ENCODE measurements around the gene EIF5A. TPM values are rescaled to one million over a fixed set of nuclear protein-coding genes. Genes with fewer than 3 reads are reported as not detected.

The EIF5A gene
- total RNA-seq, 1 donor, result 436 TPM

GRCh38 chr17:7280519-7281073 lies 26.8 kb upstream of the EIF5A start:
- no peaks in the 10 kb centered on the region for H3K36me3 ChIP-seq (ENCODE audit: insufficient read depth, low read length)
- H2AFZ ChIP-seq (ENCODE audit: low read length), result peak overlapping the region; percentile 53
- peak overlapping the region; percentile 65 for H3K4me3 ChIP-seq (ENCODE audit: insufficient read depth, low read length)
- no peaks in the 10 kb centered on the region for H3K9me3 ChIP-seq (ENCODE audit: low read depth, low read length)
- no peaks in the 10 kb centered on the region for H4K20me1 ChIP-seq (ENCODE audit: insufficient read depth, low read length)
- peaks cover 9% of the 10 kb centered on the region for H3K4me1 ChIP-seq (ENCODE audit: insufficient read depth, low read length)
- H3K27ac ChIP-seq (ENCODE audit: low read depth, low read length), result peak overlapping the region; percentile 67
- peak; percentile 98 for DNase-seq (ENCODE audit: insufficient read length, low spot score, missing footprints)
- no peaks in the 10 kb centered on the region for H3K79me2 ChIP-seq (ENCODE audit: insufficient read depth, low read length)
- peaks cover 37% of the 10 kb centered on the region for H3K27me3 ChIP-seq (ENCODE audit: insufficient read depth, low read length)
- TF ChIP-seq CTCF (IDR thresholded peaks at IDR 0.05; ENCODE audit: extremely low read depth, low read depth, low read length), result peak; percentile 91
- peak overlapping the region; percentile 85 for H3K4me2 ChIP-seq (ENCODE audit: insufficient read depth, low read length)

GRCh38 chr17:7281074-7281952 lies 26.1 kb upstream of the EIF5A start, which contains the start of gene SLC2A4:
TSS of gene SLC2A4 (plus strand) at chr17:7281718. CDS start at chr17:7281935, 217 bp downstream.
- peak within 1 kb of the TSS; percentile 67 for H3K27ac ChIP-seq (ENCODE audit: low read depth, low read length)

GRCh38 chr17:7281953-7282751 lies 25.3 kb upstream of the EIF5A start:
- Histone ChIP-seq H4K20me1 (ENCODE audit: insufficient read depth, low read length) (no peaks in the 10 kb centered on the region), H3K4me3 (ENCODE audit: insufficient read depth, low read length) (peak overlapping the region; percentile 65), H3K79me2 (ENCODE audit: insufficient read depth, low read length) (no peaks in the 10 kb centered on the region), H3K36me3 (ENCODE audit: insufficient read depth, low read length) (no peaks in the 10 kb centered on the region), H3K4me2 (ENCODE audit: insufficient read depth, low read length) (peak overlapping the region; percentile 85), H3K9me3 (ENCODE audit: low read depth, low read length) (no peaks in the 10 kb centered on the region), H3K4me1 (ENCODE audit: insufficient read depth, low read length) (peaks cover 9% of the 10 kb centered on the region), H2AFZ (ENCODE audit: low read length) (no peak overlapping the region), H3K27me3 (ENCODE audit: insufficient read depth, low read length) (peaks cover 37% of the 10 kb centered on the region), H3K27ac (ENCODE audit: low read depth, low read length) (no peak overlapping the region)
- no peak for TF ChIP-seq CTCF (IDR thresholded peaks at IDR 0.05; ENCODE audit: extremely low read depth, low read depth, low read length)
- peak; percentile 72 for DNase-seq (ENCODE audit: insufficient read length, low spot score, missing footprints)

More at GRCh38 chr17:7281074-7281952, 26.1 kb upstream of the EIF5A start, which contains the start of gene SLC2A4:
- no peaks in the 10 kb centered on the region for H4K20me1 ChIP-seq (ENCODE audit: insufficient read depth, low read length)
- peak within 1 kb of the TSS; percentile 65 for H3K4me3 ChIP-seq (ENCODE audit: insufficient read depth, low read length)
- no peaks in the 10 kb centered on the region for H3K36me3 ChIP-seq (ENCODE audit: insufficient read depth, low read length)
- peaks cover 37% of the 10 kb centered on the region for H3K27me3 ChIP-seq (ENCODE audit: insufficient read depth, low read length)
- peaks cover 9% of the 10 kb centered on the region for H3K4me1 ChIP-seq (ENCODE audit: insufficient read depth, low read length)
- peak within 1 kb of the TSS; percentile 85 for H3K4me2 ChIP-seq (ENCODE audit: insufficient read depth, low read length)
- TF ChIP-seq CTCF (IDR thresholded peaks at IDR 0.05; ENCODE audit: extremely low read depth, low read depth, low read length), result no peak
- no peaks in the 10 kb centered on the region for H3K9me3 ChIP-seq (ENCODE audit: low read depth, low read length)
- peak within 1 kb of the TSS; percentile 53 for H2AFZ ChIP-seq (ENCODE audit: low read length)
- peak; percentile 99 for DNase-seq (ENCODE audit: insufficient read length, low spot score, missing footprints)
- H3K79me2 ChIP-seq (ENCODE audit: insufficient read depth, low read length), result no peaks in the 10 kb centered on the region
